HG03469 (cell line): ENCODE data around the gene MBNL2.

Source experiments
- ATAC-seq: cut with Tn5 transposase; IDR thresholded peaks from one replicate; pipeline ENCODE4 v1.9.1; 2021; ENCODE audit warnings: mild to moderate bottlenecking, moderate library complexity, moderate number of reproducible peaks; ENCODE audit not compliant: unreplicated experiment

Gene MBNL2

GRCh38 chr13:97267418-97268059 is 45.4 kb downstream of the MBNL2 start:
- ATAC-seq, result no peak

- ATAC-seq, result no peak
These were observed 46.6 kb downstream of the MBNL2 start for GRCh38 chr13:97268772-97269171.

- ATAC-seq, result no peak
These were observed 47.5 kb downstream of the MBNL2 start for GRCh38 chr13:97269603-97270002.

- ATAC-seq, result no peak
These were observed 50.4 kb downstream of the MBNL2 start for GRCh38 chr13:97272526-97272925.

- ATAC-seq, result no peak
These were observed 51.3 kb downstream of the MBNL2 start for GRCh38 chr13:97273341-97273831.

- ATAC-seq, result no peak
These were observed 52.9 kb downstream of the MBNL2 start for GRCh38 chr13:97274829-97275649.

- ATAC-seq, result no peak
These were observed 53.8 kb downstream of the MBNL2 start for GRCh38 chr13:97275776-97276501.

GRCh38 chr13:97276862-97277269 is 54.7 kb downstream of the MBNL2 start:
- ATAC-seq, result no peak

- ATAC-seq, result no peak
These were observed 56.6 kb downstream of the MBNL2 start for GRCh38 chr13:97278435-97279411.

- no peak for ATAC-seq
These were observed 57.8 kb downstream of the MBNL2 start for GRCh38 chr13:97279913-97280312.

GRCh38 chr13:97280478-97280877 is 58.3 kb downstream of the MBNL2 start:
- no peak for ATAC-seq

- no peak for ATAC-seq
These were observed 58.9 kb downstream of the MBNL2 start for GRCh38 chr13:97281028-97281427.

- ATAC-seq, result no peak
These were observed 60.6 kb downstream of the MBNL2 start for GRCh38 chr13:97282705-97283104.

GRCh38 chr13:97283888-97284287 is 61.8 kb downstream of the MBNL2 start:
- no peak for ATAC-seq

- ATAC-seq, result no peak
These were observed 62.4 kb downstream of the MBNL2 start for GRCh38 chr13:97284558-97284957.

GRCh38 chr13:97285221-97285955 is 63.3 kb downstream of the MBNL2 start:
- ATAC-seq, result no peak

GRCh38 chr13:97286317-97287046 is 64.3 kb downstream of the MBNL2 start:
- no peak for ATAC-seq

GRCh38 chr13:97287047-97287383 is 64.9 kb downstream of the MBNL2 start:
- ATAC-seq, result no peak

- no peak for ATAC-seq
These were observed 66.4 kb downstream of the MBNL2 start for GRCh38 chr13:97288486-97288900.
